Right lobe of liver (tissue), 4 donors: ENCODE data around the gene ZNF219.

Source experiments
- CTCF ChIP-seq, 4 donors: fragments of 200-600 bp in 3 of 4; fragments of 450-650 bp in 1 of 4; IDR thresholded peaks; one replicate each; pipeline versions ENCODE4 v1.5.1 to v1.8.0; 2016 to 2022; ENCODE audit warnings: antibody characterized with exemption in 4 of 4, mild to moderate bottlenecking in 2 of 4
- POLR2A ChIP-seq: fragments of 450-650 bp; IDR thresholded peaks from one replicate; pipeline ENCODE4 v1.6.1; 2017; ENCODE audit warnings: antibody characterized with exemption, mild to moderate bottlenecking
- donor health status: DM: no; HTN: no; CAD: no.
- donor health status: DM: no; HTN: no; CAD: no.
- donor health status: DM: no; HTN: yes; CAD: no.

- peak; percentile 84 to 96 (median 94) for TF ChIP-seq CTCF (IDR thresholded peaks at IDR 0.05)
- no peak for TF ChIP-seq POLR2A
These were observed 8.2 kb upstream of the ZNF219 start for GRCh38 chr14:21106498-21107282.
